Kidney (tissue), 14 donors: ENCODE results near the gene PCDHGA1. TPM values are rescaled to one million over a fixed set of nuclear protein-coding genes. Genes with fewer than 3 reads are reported as not detected.

ENCODE experiments used
- DNase-seq, 5 donors: peaks; one replicate each; pipeline ENCODE4 v3.0.0-alpha.2; 2013 to 2020
- FAIRE-seq: peaks from 2 replicates; lab custom pipeline; 2012; peaks lifted over from hg19 to GRCh38; lab: Jason Lieb, UNC
- H3K27ac ChIP-seq, 2 donors: one replicate each; pipeline ENCODE4 v1.7.0; 2013; ENCODE audit warnings: low read depth in 2 of 2, low read length in 2 of 2, inconsistent platforms in 1 of 2
- H3K27me3 ChIP-seq: one replicate; pipeline ENCODE4 v1.7.1; 2013; ENCODE audit warnings: low read length, inconsistent platforms; ENCODE audit not compliant: control insufficient read depth, insufficient read depth
- H3K36me3 ChIP-seq, 3 donors: one replicate each; pipeline versions ENCODE4 v1.7.0 to v1.7.1; 2013; ENCODE audit warnings: low read length in 3 of 3, control low read depth in 1 of 3, inconsistent platforms in 1 of 3; ENCODE audit not compliant: insufficient read depth in 3 of 3, control insufficient read depth in 2 of 3
- H3K4me1 ChIP-seq, 3 donors: one replicate each; pipeline versions ENCODE4 v1.7.0 to v1.7.1; 2013; ENCODE audit warnings: low read length in 3 of 3, inconsistent platforms in 1 of 3, low read depth in 1 of 3; ENCODE audit not compliant: control insufficient read depth in 2 of 3, insufficient read depth in 2 of 3
- H3K4me3 ChIP-seq, 3 donors: one replicate each; pipeline versions ENCODE4 v1.7.0 to v1.8.1; 2013; ENCODE audit warnings: low read length in 3 of 3, control low read depth in 1 of 3, inconsistent platforms in 1 of 3
- H3K9ac ChIP-seq, 3 donors: one replicate each; pipeline versions ENCODE4 v1.7.0 to v1.7.1; 2013; ENCODE audit warnings: low read length in 3 of 3, control low read depth in 1 of 3, inconsistent platforms in 1 of 3
- H3K9me3 ChIP-seq, 3 donors: one replicate each; pipeline versions ENCODE4 v1.7.0 to v1.7.1; 2013; ENCODE audit warnings: low read length in 3 of 3, control low read depth in 1 of 3, inconsistent platforms in 1 of 3; ENCODE audit not compliant: control insufficient read depth in 2 of 3, insufficient read depth in 1 of 3
- CTCF ChIP-seq: IDR thresholded peaks from 3 replicates; pipeline ENCODE4 v1.5.1; 2012; ENCODE audit warnings: mild to moderate bottlenecking, moderate library complexity, borderline replicate concordance; ENCODE audit not compliant: insufficient read depth; ENCODE audit errors: extremely low read depth
- intact Hi-C: fragments of 100-400 bp; cut with DNase I; formaldehyde crosslinking; loops from one replicate; pipeline ENCODE4 v1.11.1; 2022
- polyA plus RNA-seq: library from polyadenylated mRNA; stranded (reverse); fragments of 350-450 nt; fragmentation: Illumina TruSeq; extraction: RNeasy Lipid Tissue Mini Kit (QIAGEN cat#74804); gene quantifications from one replicate; pipeline ENCODE4 v1.2.3, GENCODE V29; 2014; ENCODE audit warnings: low read depth, low replicate concordance; ENCODE audit not compliant: insufficient read depth
- total RNA-seq: library from RNA; stranded (reverse); fragmentation: NEBNext Ultra II Directional; extraction: Animal tissue kit (Norgen Biotek cat#: 25700); gene quantifications from one replicate; pipeline ENCODE4 v1.2.1, GENCODE V29; 2021
- donor health status: control.
- donor health status: control.
- donor health status: control.
- donor health status: control.
- donor health status: control.
- donor health status: DM: yes; HTN: yes; CAD: no.
- donor health status: Normal renal cell carcinoma (clear cell type).

PCDHGA1 gene
- total and polyA plus RNA-seq, 2 donors from 2014 or later, result 0.19 to 0.69 TPM

- Histone ChIP-seq H3K27ac (no peak overlapping the region), H3K4me3 (no peak overlapping the region), H3K9ac (no peak overlapping the region), H3K4me1 (no peaks in the 10 kb centered on the region), H3K27me3 (no peaks in the 10 kb centered on the region), H3K9me3 (peaks cover 3 to 45% (median 10%) of the 10 kb centered on the region in 3 donors), H3K36me3 (no peaks in the 10 kb centered on the region)
- intact Hi-C loops, result no loop called here
- DNase-seq (no peak), FAIRE-seq (no peak)
- TF ChIP-seq CTCF, result no peak
Observed at GRCh38 chr5:141437221-141437620, 106.9 kb downstream of the PCDHGA1 start.

GRCh38 chr5:141439411-141440141, 109.3 kb downstream of the PCDHGA1 start:
- no peak for TF ChIP-seq CTCF
- intact Hi-C loops, result no loop called here
- Histone ChIP-seq H3K27me3 (no peaks in the 10 kb centered on the region), H3K36me3 (no peaks in the 10 kb centered on the region), H3K9me3 (peaks cover 3 to 31% (median 11%) of the 10 kb centered on the region in 3 donors), H3K9ac (no peak overlapping the region), H3K4me1 (no peaks in the 10 kb centered on the region), H3K27ac (no peak overlapping the region), H3K4me3 (no peak overlapping the region)
- no peak for FAIRE-seq
- no peak for DNase-seq

- Histone ChIP-seq H3K9me3 (peaks cover 3 to 31% (median 11%) of the 10 kb centered on the region in 3 donors), H3K27ac (no peak overlapping the region), H3K36me3 (no peaks in the 10 kb centered on the region), H3K4me1 (no peaks in the 10 kb centered on the region), H3K27me3 (no peaks in the 10 kb centered on the region), H3K4me3 (no peak overlapping the region), H3K9ac (no peak overlapping the region)
- DNase-seq (no peak), FAIRE-seq (no peak)
- intact Hi-C loops, result no loop called here
- no peak for TF ChIP-seq CTCF
Observed at GRCh38 chr5:141440341-141440740, 110.0 kb downstream of the PCDHGA1 start.
